Measurements from ENCODE around the gene MPRIP. TPM values are rescaled to one million over a fixed set of nuclear protein-coding genes. Genes with fewer than 3 reads are reported as not detected.
A peak's percentile ranks its signal among the peaks of the same experiment; 100 is the strongest.

Gene MPRIP
- total RNA-seq, 8 experiments from 2014 or later: 35.0 to 136 (median 91.5) TPM

GRCh38 chr17:17017343-17018014, 24.8 kb upstream of the MPRIP start:
- peaks cover 0 to 5% of the 10 kb centered on the region in 2 donors for H3K4me1 ChIP-seq (replicated peaks in 1 of 2)
- ATAC-seq (replicated peaks in 6 of 8): no peak
- H3K4me3 ChIP-seq: no peak overlapping the region
- in situ Hi-C loops (cut with MboI; ENCODE audit: low pct_unique_long_range_greater_than_20kb in 2 of 9, low sequenced_read_pairs in 9 of 9, unreplicated experiment in 9 of 9): loop anchor here in 1 of 9 experiments (25.0 kb wide), 1 partner anchor 195 kb away; the partner anchor contains the start of gene PLD6
- 86 to 100% methylated on average over 3 to 5 of the region's 8 CpGs; no CpG with 5 or more reads in 8 of the 10 experiments for WGBS, 10 experiments
- no peak overlapping the region for H3K27ac ChIP-seq

- ATAC-seq (replicated peaks in 6 of 8): no peak
- H3K27ac ChIP-seq: no peak overlapping the region
- in situ Hi-C loops (cut with MboI; ENCODE audit: low pct_unique_long_range_greater_than_20kb in 2 of 9, low sequenced_read_pairs in 9 of 9, unreplicated experiment in 9 of 9): loop anchor here in 1 of 9 experiments (25.0 kb wide), 1 partner anchor 194 kb away; the partner anchor contains the start of gene PLD6
- H3K4me1 ChIP-seq (replicated peaks in 1 of 2): peaks cover 0 to 10% of the 10 kb centered on the region in 2 donors
- H3K4me3 ChIP-seq: no peak overlapping the region
- 20 to 100% (median 83%) methylated on average over 1 to 3 of the region's 11 CpGs; no CpG with 5 or more reads in 5 of the 10 experiments for WGBS, 10 experiments
Measured at GRCh38 chr17:17018021-17018441, 24.2 kb upstream of the MPRIP start.

DNA sequence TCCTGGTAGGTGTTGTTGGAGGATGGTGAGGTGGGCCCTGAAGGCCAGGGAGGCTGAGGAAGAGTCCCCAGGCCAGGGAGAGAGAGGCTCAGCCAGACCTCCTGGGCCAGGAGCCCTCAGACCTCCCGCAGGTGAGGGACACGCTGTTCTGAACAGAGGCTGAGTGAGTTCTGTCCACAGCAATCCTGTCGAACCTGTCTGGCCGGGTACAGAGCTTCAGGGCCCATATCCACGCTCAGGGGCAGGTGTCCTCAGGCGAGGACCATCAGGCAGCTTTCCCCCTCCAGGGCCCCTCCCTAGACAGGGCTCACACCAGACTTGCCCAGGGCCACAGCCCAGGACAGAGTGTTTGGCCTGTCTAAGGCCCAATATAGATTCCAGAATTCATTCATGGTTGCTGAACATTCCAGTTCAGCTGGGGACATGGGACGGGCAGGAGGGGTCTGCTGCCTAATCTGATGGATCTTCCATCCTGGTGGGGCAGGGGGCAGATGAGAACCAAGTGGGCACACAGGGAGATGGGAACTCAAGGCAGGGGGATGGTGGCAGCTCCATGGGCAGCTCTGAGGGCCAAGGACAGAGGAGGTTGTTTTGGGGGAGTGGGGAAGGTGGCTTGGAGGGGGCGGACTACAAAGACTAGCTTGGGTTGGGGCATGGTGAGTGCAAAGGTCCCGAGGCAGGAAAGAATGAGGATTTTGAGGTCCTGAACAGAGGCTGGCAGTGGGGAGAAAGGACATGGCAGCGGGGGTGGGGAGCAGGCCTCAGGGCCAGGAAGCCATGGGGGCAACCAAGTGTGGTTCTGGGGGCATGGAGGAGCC, 23.4 kb upstream of the MPRIP start:
- in situ Hi-C loops (cut with MboI; ENCODE audit: low pct_unique_long_range_greater_than_20kb in 2 of 9, low sequenced_read_pairs in 9 of 9, unreplicated experiment in 9 of 9): loop anchor here in 1 of 9 experiments (25.0 kb wide), 1 partner anchor 193 kb away; the partner anchor contains the start of gene PLD6
- no peak overlapping the region for H3K4me3 ChIP-seq
- H3K4me1 ChIP-seq (replicated peaks in 1 of 2): peaks cover 0 to 13% of the 10 kb centered on the region in 2 donors
- H3K27ac ChIP-seq: no peak overlapping the region
- no peak for ATAC-seq (replicated peaks in 6 of 8)
- WGBS, 10 experiments: 60 to 90% (median 89%) methylated on average over 1 to 3 of the region's 10 CpGs; no CpG with 5 or more reads in 7 of the 10 experiments

DNA sequence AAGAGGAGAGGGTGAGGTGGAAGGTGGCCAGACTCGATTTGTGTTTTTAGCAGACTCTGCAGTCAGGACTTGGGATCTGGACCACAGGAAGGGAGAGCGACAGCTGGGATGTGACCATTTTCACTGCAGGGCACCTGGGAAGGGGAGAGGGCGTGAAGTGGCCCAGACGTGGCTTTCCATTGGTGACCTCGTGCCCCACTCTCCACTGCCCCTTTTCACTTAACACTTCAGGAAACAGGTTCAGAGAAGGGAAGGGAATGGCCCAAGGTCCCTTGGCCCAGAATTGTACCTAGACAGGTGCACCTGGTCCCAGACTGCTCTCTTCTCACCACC, 22.9 kb upstream of the MPRIP start:
- in situ Hi-C loops (cut with MboI; ENCODE audit: low pct_unique_long_range_greater_than_20kb in 2 of 9, low sequenced_read_pairs in 9 of 9, unreplicated experiment in 9 of 9): loop anchor here in 1 of 9 experiments (25.0 kb wide), 1 partner anchor 193 kb away; the partner anchor contains the start of gene PLD6
- 60 to 100% (median 100%) methylated on average over 1 of the region's 5 CpGs; no CpG with 5 or more reads in 7 of the 10 experiments for WGBS, 10 experiments
- no peak overlapping the region for H3K4me3 ChIP-seq
- H3K27ac ChIP-seq: no peak overlapping the region
- H3K4me1 ChIP-seq (replicated peaks in 1 of 2): peaks cover 0 to 13% of the 10 kb centered on the region in 2 donors
- no peak for ATAC-seq (replicated peaks in 6 of 8)

DNA sequence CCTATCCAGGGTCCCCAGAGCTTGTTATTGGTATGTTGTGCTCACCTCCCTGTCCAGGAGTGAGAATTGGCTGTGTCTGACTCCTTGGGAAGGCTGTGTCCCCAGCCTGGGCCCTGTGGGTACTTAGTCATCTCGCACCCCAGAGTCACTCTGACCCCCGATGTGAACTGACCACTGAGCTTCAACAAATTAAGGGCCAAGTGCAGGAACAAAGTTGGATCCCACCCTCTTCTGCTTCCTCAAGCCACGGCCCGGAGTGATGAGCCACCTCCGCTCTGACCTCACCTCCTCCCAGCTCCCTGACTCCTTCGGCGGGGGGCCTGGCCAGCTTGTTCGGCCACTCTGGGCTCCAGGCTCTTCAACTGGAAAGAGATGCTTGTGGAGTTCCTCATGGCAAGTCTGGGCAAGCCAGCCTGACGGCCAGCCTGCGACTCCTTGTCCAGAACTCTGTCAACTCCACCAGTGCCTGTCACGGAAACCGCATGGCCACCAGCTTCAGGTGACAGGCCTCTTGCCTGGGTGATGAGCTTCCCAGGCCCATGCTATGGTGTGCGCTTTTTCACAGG, 22.3 kb upstream of the MPRIP start:
- in situ Hi-C loops (cut with MboI; ENCODE audit: low pct_unique_long_range_greater_than_20kb in 2 of 9, low sequenced_read_pairs in 9 of 9, unreplicated experiment in 9 of 9): loop anchor here in 1 of 9 experiments (25.0 kb wide), 1 partner anchor 192 kb away; the partner anchor contains the start of gene PLD6
- no peak overlapping the region for H3K4me3 ChIP-seq
- WGBS, 10 experiments: 20 to 100% (median 98%) methylated on average over 1 to 4 of the region's 13 CpGs; no CpG with 5 or more reads in 2 of the 10 experiments
- no peak overlapping the region for H3K27ac ChIP-seq
- H3K4me1 ChIP-seq (replicated peaks in 1 of 2): peaks cover 0 to 13% of the 10 kb centered on the region in 2 donors
- ATAC-seq (replicated peaks in 6 of 8): no peak

- ATAC-seq (replicated peaks in 6 of 8): no peak
Measured at GRCh38 chr17:17020821-17021193, 21.4 kb upstream of the MPRIP start.

DNA sequence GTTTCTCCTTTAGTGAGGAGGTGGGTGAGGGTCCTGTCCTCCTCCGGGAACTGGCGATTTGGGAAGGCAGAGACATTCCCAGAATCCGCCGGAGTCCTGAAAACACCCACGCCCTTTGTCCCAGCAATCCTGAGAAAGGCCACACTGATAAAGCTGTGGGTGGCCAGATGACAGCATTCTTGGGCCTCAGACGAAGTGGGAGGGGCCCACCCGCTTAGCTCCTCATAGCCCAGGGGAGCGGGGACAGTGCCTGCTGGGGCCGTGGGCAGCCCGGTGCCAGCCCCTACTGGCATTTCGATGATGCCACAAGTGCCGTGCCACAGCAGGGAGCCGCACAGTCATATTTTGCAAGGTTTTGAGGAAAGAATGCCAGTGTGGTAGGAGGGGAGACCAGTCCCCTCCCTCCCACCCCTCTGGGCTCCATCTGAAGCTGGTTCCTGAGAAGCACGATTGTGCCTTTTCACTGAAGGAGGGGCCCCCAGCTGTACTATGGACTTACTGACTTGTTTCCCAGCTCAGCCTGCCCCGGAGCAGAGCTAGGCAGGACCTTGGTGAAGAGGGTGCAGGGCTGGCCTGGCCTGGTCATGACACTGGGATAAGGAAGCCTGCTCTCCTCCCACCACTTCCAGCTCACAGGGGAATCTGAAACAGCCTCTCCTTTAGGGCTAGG, 20.9 kb upstream of the MPRIP start:
- WGBS, 10 experiments: 0 to 87% (median 43%) methylated on average over 1 to 5 of the region's 15 CpGs; no CpG with 5 or more reads in 6 of the 10 experiments
- Histone ChIP-seq H3K4me1 (replicated peaks in 1 of 2) (peaks cover 0 to 13% of the 10 kb centered on the region in 2 donors), H3K27ac (no peak overlapping the region), H3K4me3 (no peak overlapping the region)
- in situ Hi-C loops (cut with MboI; ENCODE audit: low pct_unique_long_range_greater_than_20kb in 2 of 9, low sequenced_read_pairs in 9 of 9, unreplicated experiment in 9 of 9): loop anchor here in 1 of 9 experiments (25.0 kb wide), 1 partner anchor 191 kb away; the partner anchor contains the start of gene PLD6
- peak; percentile 32 to 87 (median 75) for ATAC-seq (replicated peaks in 6 of 8)

More at GRCh38 chr17:17020821-17021193, 21.4 kb upstream of the MPRIP start:
- Histone ChIP-seq H3K4me3 (no peak overlapping the region), H3K4me1 (replicated peaks in 1 of 2) (peaks cover 0 to 13% of the 10 kb centered on the region in 2 donors), H3K27ac (no peak overlapping the region)
- in situ Hi-C loops (cut with MboI; ENCODE audit: low pct_unique_long_range_greater_than_20kb in 2 of 9, low sequenced_read_pairs in 9 of 9, unreplicated experiment in 9 of 9): loop anchor here in 1 of 9 experiments (25.0 kb wide), 1 partner anchor 191 kb away; the partner anchor contains the start of gene PLD6
- 57 to 96% methylated on average over 2 to 4 of the region's 8 CpGs; no CpG with 5 or more reads in 8 of the 10 experiments for WGBS, 10 experiments

- Histone ChIP-seq H3K4me1 (replicated peaks in 1 of 2) (peaks cover 0 to 13% of the 10 kb centered on the region in 2 donors), H3K4me3 (no peak overlapping the region), H3K27ac (no peak overlapping the region)
- in situ Hi-C loops (cut with MboI; ENCODE audit: low pct_unique_long_range_greater_than_20kb in 2 of 9, low sequenced_read_pairs in 9 of 9, unreplicated experiment in 9 of 9): loop anchor here in 1 of 9 experiments (25.0 kb wide), 1 partner anchor 190 kb away; the partner anchor contains the start of gene PLD6
- WGBS, 10 experiments: 95 to 100% (median 100%) methylated on average over 1 to 4 of the region's 4 CpGs; no CpG with 5 or more reads in 5 of the 10 experiments
- ATAC-seq (replicated peaks in 6 of 8): no peak
Measured at GRCh38 chr17:17022011-17022410, 20.2 kb upstream of the MPRIP start.

DNA sequence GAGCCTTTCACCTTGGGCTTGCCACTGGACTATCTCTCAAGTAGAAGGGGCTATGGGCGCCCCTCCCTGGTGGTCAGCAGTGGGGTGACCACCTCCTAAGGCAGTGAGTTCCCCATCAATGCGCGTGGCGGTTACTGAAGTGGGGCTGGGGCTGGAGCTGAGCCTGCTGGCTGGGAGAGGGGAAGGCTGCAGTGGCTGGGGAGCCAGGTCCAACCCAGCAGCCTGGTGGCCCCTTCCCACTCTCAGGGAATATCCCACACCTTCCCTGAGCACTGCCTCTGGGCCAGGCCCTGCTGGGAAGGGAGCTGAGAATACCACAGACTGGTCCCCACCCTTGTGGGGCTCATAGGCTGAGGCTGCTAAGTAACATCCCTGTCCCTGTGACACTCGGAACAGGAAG, 19.8 kb upstream of the MPRIP start:
- in situ Hi-C loops (cut with MboI; ENCODE audit: low pct_unique_long_range_greater_than_20kb in 2 of 9, low sequenced_read_pairs in 9 of 9, unreplicated experiment in 9 of 9): loop anchor here in 1 of 9 experiments (25.0 kb wide), 1 partner anchor 190 kb away; the partner anchor contains the start of gene PLD6
- H3K27ac ChIP-seq: no peak overlapping the region
- 40 to 80% (median 54%) methylated on average over 1 to 4 of the region's 5 CpGs; no CpG with 5 or more reads in 4 of the 10 experiments for WGBS, 10 experiments
- H3K4me1 ChIP-seq (replicated peaks in 1 of 2): peaks cover 0 to 13% of the 10 kb centered on the region in 2 donors
- ATAC-seq (replicated peaks in 6 of 8): peak; percentile 16 to 82 (median 27)
- H3K4me3 ChIP-seq: no peak overlapping the region

GRCh38 chr17:17024778-17025300, 17.4 kb upstream of the MPRIP start:
- 70 to 100% (median 100%) methylated on average over 1 to 3 of the region's 8 CpGs; no CpG with 5 or more reads in 6 of the 10 experiments for WGBS, 10 experiments
- H3K27ac ChIP-seq: no peak overlapping the region
- no peak for ATAC-seq (replicated peaks in 6 of 8)
- H3K4me1 ChIP-seq (replicated peaks in 1 of 2): peaks cover 5 to 29% of the 10 kb centered on the region in 2 donors
- in situ Hi-C loops (cut with MboI; ENCODE audit: low pct_unique_long_range_greater_than_20kb in 2 of 9, low sequenced_read_pairs in 9 of 9, unreplicated experiment in 9 of 9): loop anchor here in 1 of 9 experiments (25.0 kb wide), 1 partner anchor 187 kb away; the partner anchor contains the start of gene PLD6
- no peak overlapping the region for H3K4me3 ChIP-seq

DNA sequence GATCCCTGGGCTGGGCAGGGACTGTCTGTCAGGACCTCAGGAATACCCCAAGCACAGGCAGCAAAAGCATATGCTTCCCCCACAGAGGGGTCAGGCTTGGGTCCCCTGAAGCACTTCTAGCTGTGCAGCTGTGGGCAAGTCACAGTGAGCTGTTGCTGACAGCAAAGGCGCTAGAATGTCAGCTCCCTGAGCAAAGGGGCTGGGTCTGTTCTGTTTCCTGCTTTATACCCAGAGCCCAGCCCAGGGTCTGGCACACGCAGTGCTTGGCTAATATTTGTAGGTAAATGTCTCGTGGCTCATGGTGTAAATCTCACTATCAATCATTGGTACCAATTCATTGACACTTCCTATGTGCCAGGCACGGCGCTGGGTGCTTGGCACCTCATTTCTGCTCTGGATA, 16.6 kb upstream of the MPRIP start:
- 80 to 100% (median 89%) methylated on average over 1 to 5 of the region's 5 CpGs; no CpG with 5 or more reads in 3 of the 10 experiments for WGBS, 10 experiments
- H3K27ac ChIP-seq: no peak overlapping the region
- H3K4me1 ChIP-seq (replicated peaks in 1 of 2): peaks cover 6 to 37% of the 10 kb centered on the region in 2 donors
- H3K4me3 ChIP-seq: no peak overlapping the region
- no peak for ATAC-seq (replicated peaks in 6 of 8)
- in situ Hi-C loops (cut with MboI; ENCODE audit: low pct_unique_long_range_greater_than_20kb in 2 of 9, low sequenced_read_pairs in 9 of 9, unreplicated experiment in 9 of 9): no loop called here

DNA sequence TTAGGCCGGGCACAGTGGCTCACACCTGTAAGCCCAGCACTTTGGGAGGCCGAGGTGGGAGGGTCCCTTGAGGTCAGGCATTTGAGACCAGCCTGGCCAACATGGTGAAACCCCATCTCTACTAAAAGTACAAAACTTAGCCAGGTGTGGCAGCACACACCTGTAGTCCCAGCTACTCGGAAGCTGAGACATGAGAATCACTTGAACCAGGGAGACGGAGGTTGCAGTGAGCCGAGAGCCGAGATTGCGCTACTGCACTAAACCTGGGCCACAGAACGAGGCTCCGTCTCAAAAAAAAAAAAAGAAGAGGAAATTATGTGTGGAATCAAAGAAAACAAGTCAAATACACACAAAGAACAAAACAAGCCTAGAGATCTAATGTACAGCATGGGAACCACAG, 16.1 kb upstream of the MPRIP start:
- in situ Hi-C loops (cut with MboI; ENCODE audit: low pct_unique_long_range_greater_than_20kb in 2 of 9, low sequenced_read_pairs in 9 of 9, unreplicated experiment in 9 of 9): no loop called here
- H3K4me3 ChIP-seq: no peak overlapping the region
- WGBS, 10 experiments: 73 to 100% (median 91%) methylated on average over 1 to 9 of the region's 9 CpGs
- ATAC-seq (replicated peaks in 6 of 8): no peak
- H3K4me1 ChIP-seq (replicated peaks in 1 of 2): peaks cover 6 to 38% of the 10 kb centered on the region in 2 donors
- no peak overlapping the region for H3K27ac ChIP-seq
